HepG2 (cell line): ENCODE data around the gene ZFHX3. TPM values are rescaled to one million over a fixed set of nuclear protein-coding genes. Genes with fewer than 3 reads are reported as not detected.

Experiments
- ATAC-seq: fragments of 200-7000 bp; cut with Tn5 transposase; 3 replicates; pipeline ENCODE4 v1.9.1; 2020; ENCODE audit warnings: mild to moderate bottlenecking, moderate library complexity
- BruUV-seq: library from RNA; stranded (reverse); fragments of 400-500 nt; replicated peaks from 2 replicates; lab custom pipeline; 2021; lab: Mats Ljungman, UMichigan
- CTCF ChIA-PET: fragments of 300-600 bp; formaldehyde crosslinking; extraction: SDS; loops from one replicate; lab custom pipeline; 2021; ENCODE audit warnings: low total read pairs, inconsistent platforms, low intra/inter-chr PET ratio; lab: Yijun Ruan, JAX
- POLR2A ChIA-PET: fragments of 350-600 bp; sonication (Branson Sonifier 250); formaldehyde crosslinking; loops from one replicate; lab custom pipeline; 2020; ENCODE audit warnings: antibody characterized with exemption, inconsistent platforms; lab: Yijun Ruan, JAX
- DNase-seq: peaks from one replicate; pipeline ENCODE4 v3.0.0-alpha.2; 2015; ENCODE audit warnings: low spot score
- FAIRE-seq: peaks from 3 replicates; lab custom pipeline; 2011; peaks lifted over from hg19 to GRCh38; lab: Jason Lieb, UNC
- H2AFZ ChIP-seq: one replicate; pipeline ENCODE4 v1.6.1; 2011; ENCODE audit warnings: low read length, inconsistent platforms
- H3K27ac ChIP-seq: fragments of 300-600 bp; 3 replicates; pipeline ENCODE4 v1.8.0; 2011; ENCODE audit warnings: mixed run types, mild to moderate bottlenecking, mixed read lengths, low read length, inconsistent platforms; ENCODE audit not compliant: insufficient read depth; ENCODE audit errors: extremely low read length
- H3K27me3 ChIP-seq, 2 experiments: fragments of 200-600 bp in 1 of 2; 2 replicates in 1 of 2; 3 replicates in 1 of 2; pipeline versions ENCODE4 v1.6.0 to v1.8.0; 2011; ENCODE audit warnings: low read length in 2 of 2, mild to moderate bottlenecking in 2 of 2, moderate library complexity in 2 of 2, inconsistent platforms in 1 of 2; ENCODE audit not compliant: insufficient read depth in 2 of 2, control insufficient read depth in 1 of 2
- H3K36me3 ChIP-seq, 2 experiments: fragments of 200-600 bp in 1 of 2; replicated peaks in 1 of 2; 2 replicates in 1 of 2; 3 replicates in 1 of 2; pipeline versions ENCODE4 v1.5.1 to v1.8.0; 2011; ENCODE audit warnings: low read length in 2 of 2, inconsistent platforms in 1 of 2; ENCODE audit not compliant: insufficient read depth in 2 of 2, control insufficient read depth in 1 of 2
- H3K4me1 ChIP-seq: 2 replicates; pipeline ENCODE4 v1.5.1; 2012; ENCODE audit warnings: low read length, inconsistent platforms; ENCODE audit not compliant: insufficient read depth
- H3K4me2 ChIP-seq: 2 replicates; pipeline ENCODE4 v1.6.0; 2011; ENCODE audit warnings: low read depth, low read length, inconsistent platforms
- H3K4me3 ChIP-seq, 3 experiments: fragments of 200-600 bp in 1 of 3; sonication (generic), shearing (Covaris generic) in 1 of 3; replicated peaks in 1 of 3; 2 replicates each; pipeline ENCODE4 v1.5.1; 2011 to 2016; ENCODE audit warnings: low read length in 3 of 3, inconsistent platforms in 2 of 3, low read depth in 2 of 3, mild to moderate bottlenecking in 2 of 3, control low read depth in 1 of 3, mixed read lengths in 1 of 3; ENCODE audit not compliant: insufficient read depth in 1 of 3
- H3K79me2 ChIP-seq: one replicate; pipeline ENCODE4 v1.6.1; 2011; ENCODE audit warnings: low read length, inconsistent platforms; ENCODE audit not compliant: insufficient read depth
- H3K9ac ChIP-seq: 2 replicates; pipeline ENCODE4 v1.6.0; 2011; ENCODE audit warnings: mild to moderate bottlenecking, low read depth, low read length, inconsistent platforms; ENCODE audit not compliant: insufficient read depth
- H3K9me3 ChIP-seq: 2 replicates; pipeline ENCODE4 v1.5.1; 2012; ENCODE audit warnings: mild to moderate bottlenecking, low read length
- H4K20me1 ChIP-seq: 2 replicates; pipeline ENCODE4 v1.6.0; 2011; ENCODE audit warnings: inconsistent platforms, mild to moderate bottlenecking, low read length, moderate library complexity; ENCODE audit not compliant: insufficient read depth
- ESRRA ChIP-seq: sonication (generic); formaldehyde crosslinking; IDR thresholded peaks from 2 replicates; pipeline ENCODE4 v1.5.1; 2020; ENCODE audit warnings: mild to moderate bottlenecking, low read depth, missing genetic modification reagents
- MAZ ChIP-seq, 2 experiments: sonication (generic) in 1 of 2; formaldehyde crosslinking in 1 of 2; IDR thresholded peaks; 2 replicates each; pipeline versions ENCODE4 v1.5.0 to v1.6.1; 2012 to 2020; ENCODE audit warnings: low read depth in 2 of 2, mild to moderate bottlenecking in 2 of 2, borderline replicate concordance in 1 of 2, improper control_type of control experiment in 1 of 2, low read length in 1 of 2, missing genetic modification reagents in 1 of 2, moderate library complexity in 1 of 2
- NFKBIZ ChIP-seq: IDR thresholded peaks from 2 replicates; pipeline ENCODE4 v1.6.1; 2018; ENCODE audit warnings: missing genetic modification reagents, missing compliant biosample characterization
- PITX1 ChIP-seq: sonication (generic); formaldehyde crosslinking; IDR thresholded peaks from 2 replicates; pipeline ENCODE4 v1.5.1; 2020; ENCODE audit warnings: mild to moderate bottlenecking, missing genetic modification reagents
- SRSF9 ChIP-seq: fragments of 200-400 bp; formaldehyde crosslinking; IDR thresholded peaks from 2 replicates; pipeline ENCODE4 v1.6.1; 2018; ENCODE audit warnings: borderline replicate concordance, mild to moderate bottlenecking, low read depth, low read length; ENCODE audit not compliant: insufficient read depth, poor library complexity, severe bottlenecking
- SUZ12 ChIP-seq: fragments of 150-350 bp; IDR thresholded peaks from 2 replicates; pipeline ENCODE4 v1.6.1; 2014; ENCODE audit warnings: low read depth, low read length
- TBX2 ChIP-seq: sonication (generic); formaldehyde crosslinking; IDR thresholded peaks from 2 replicates; pipeline ENCODE4 v1.5.0; 2020; ENCODE audit warnings: missing genetic modification reagents, mild to moderate bottlenecking, borderline replicate concordance
- ZNF256 ChIP-seq: sonication (generic); formaldehyde crosslinking; conservative IDR thresholded peaks from 2 replicates; pipeline ENCODE4 v1.4.0; 2020; ENCODE audit warnings: missing genetic modification reagents
- ZNF749 ChIP-seq: sonication (generic); formaldehyde crosslinking; IDR thresholded peaks from 2 replicates; pipeline ENCODE4 v1.8.0; 2022; ENCODE audit warnings: mild to moderate bottlenecking, missing genetic modification reagents, moderate library complexity, borderline replicate concordance
- ZNF770 ChIP-seq: sonication (generic); formaldehyde crosslinking; IDR thresholded peaks from 2 replicates; pipeline ENCODE4 v1.5.0; 2020; ENCODE audit warnings: mild to moderate bottlenecking, missing genetic modification reagents
- WGBS: methylation state at CpG from one replicate; pipeline ENCODE4 v1.1.6; 2017; ENCODE audit warnings: low lambda C conversion rate; 5-methylcytosine and 5-hydroxymethylcytosine counted together
- in situ Hi-C: cut with HindIII; loops from 2 replicates; pipeline ENCODE4 v1.10.0; 2017; ENCODE audit warnings: low pct_unique_long_range_greater_than_20kb; ENCODE audit not compliant: extremely low pct_ligation_motif_present
- intact Hi-C: fragments of 100-400 bp; cut with micrococcal nuclease; formaldehyde crosslinking; loops from one replicate; pipeline ENCODE4 v1.10.0; 2022; ENCODE audit not compliant: unreplicated experiment
- polyA plus RNA-seq, 8 experiments: library from polyadenylated mRNA; depleted of rRNA in 3 of 8; stranded (reverse) in 7 of 8; unstranded in 1 of 8; fragments of >200 nt; fragmentation: Illumina TruSeq in 4 of 8; extraction: Trizol in 4 of 8; gene quantifications; 2 replicates each; pipeline versions ENCODE4 v1.2.1 to v1.2.3, GENCODE V29; 2011 to 2016; ENCODE audit warnings: low read depth in 4 of 8, missing spikeins in 1 of 8, mixed read lengths in 1 of 8; ENCODE audit not compliant: insufficient read depth in 1 of 8
- total RNA-seq, 5 experiments: library from RNA; depleted of rRNA; stranded (reverse); fragments of >200 nt; fragmentation: Illumina TruSeq; extraction: Trizol; gene quantifications; 2 replicates each; pipeline ENCODE4 v1.2.3, GENCODE V29; 2016; ENCODE audit warnings: low read depth in 1 of 5
- TF ChIP-seq, protein P1 (sequence below): sonication (generic); formaldehyde crosslinking; IDR thresholded peaks from 2 replicates; pipeline ENCODE4 v1.4.0; 2020; ENCODE audit warnings: mild to moderate bottlenecking, missing genetic modification reagents

Gene ZFHX3
- total and polyA plus RNA-seq, 2 of the 13 experiments (the other 11 are each of a cell fraction or from before 2014, with no cell fraction given): 5.0 to 6.0 TPM

DNA sequence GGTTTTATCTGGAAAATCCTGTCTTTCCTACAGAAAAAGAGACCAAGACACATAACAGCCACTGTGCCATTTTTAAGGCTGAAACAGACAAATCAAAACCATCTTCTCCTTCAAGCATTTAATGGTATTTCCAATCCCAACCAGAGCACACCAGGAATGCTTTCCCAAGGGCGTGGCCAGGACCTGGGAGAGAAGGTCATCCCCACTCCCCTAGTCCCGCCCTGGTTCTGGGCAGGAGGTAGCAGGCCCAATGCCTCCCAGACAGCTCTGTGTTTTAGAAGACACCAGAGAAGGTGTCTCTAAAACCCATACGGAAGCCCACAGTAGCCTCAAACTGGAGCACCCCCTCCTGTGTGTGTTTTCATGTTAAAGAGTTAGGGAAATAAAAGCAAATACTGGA, 214.4 kb downstream of the ZFHX3 start:
- Histone ChIP-seq H3K36me3 (peaks cover 21 to 31% of the 10 kb centered on the region in 2 experiments), H3K9me3 (no peaks in the 10 kb centered on the region), H3K4me2 (no peak overlapping the region), H3K79me2 (no peaks in the 10 kb centered on the region), H3K4me3 (no peak overlapping the region), H4K20me1 (peaks cover 16% of the 10 kb centered on the region; the same call in 1 of the 2 replicates), H3K27ac (no peak overlapping the region), H3K27me3 (no peaks in the 10 kb centered on the region), H3K4me1 (no peaks in the 10 kb centered on the region)
- in situ Hi-C loops: loop anchor here (10.0 to 25.0 kb wide), 2 partner anchors 321 to 361 kb away; no protein-coding TSS in a partner anchor
- 100% methylated on average over 3 of the region's 3 CpGs for WGBS
- ATAC-seq: no peak
- no peak for FAIRE-seq
- TF ChIP-seq PITX1 (CRISPR knock-in tag) (no peak), ZNF749 (CRISPR knock-in tag) (no peak), TBX2 (CRISPR knock-in tag) (no peak), SUZ12 (no peak), NFKBIZ (no peak), SRSF9 (no peak), MAZ (IDR thresholded peaks at IDR 0.05; ENCODE audit: borderline replicate concordance, low read depth, low read length) (no peak), MAZ (CRISPR knock-in tag; IDR thresholded peaks at IDR 0.05; ENCODE audit: low read depth) (no peak), ZNF770 (CRISPR knock-in tag) (no peak), ESRRA (CRISPR knock-in tag) (no peak), ZNF256 (CRISPR knock-in tag) (no peak)
- TF ChIP-seq, protein P1, sequence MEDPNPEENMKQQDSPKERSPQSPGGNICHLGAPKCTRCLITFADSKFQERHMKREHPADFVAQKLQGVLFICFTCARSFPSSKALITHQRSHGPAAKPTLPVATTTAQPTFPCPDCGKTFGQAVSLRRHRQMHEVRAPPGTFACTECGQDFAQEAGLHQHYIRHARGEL (CRISPR knock-in tag): no peak
- TF ChIP-seq, all 625 proteins: peak for 0
- intact Hi-C loops: loop anchor here (2.0 to 10.0 kb wide), 2 partner anchors 211 to 363 kb away; partner anchors contain the start of gene ZFHX3
- Histone ChIP-seq H3K9ac (no peak overlapping the region), H2AFZ (no peak overlapping the region)
- no TSS peak for BruUV-seq
- no peak for DNase-seq
- ChIA-PET POLR2A (interaction anchor here (0.8 to 1.4 kb wide), 2 partner anchors 204 to 363 kb away, joined by 3 to 4 read pairs; no protein-coding TSS in a partner anchor), CTCF (interaction anchor here (1.4 to 2.3 kb wide), 3 partner anchors 128 to 364 kb away, joined by 3 to 21 read pairs (median 7); no protein-coding TSS in a partner anchor)
